Skeletal muscle satellite cell (primary cell): ENCODE measurements around the gene APLN. TPM values are rescaled to one million over a fixed set of nuclear protein-coding genes. Genes with fewer than 3 reads are reported as not detected.

Experiments used
- H3K27me3 ChIP-seq: 2 replicates; pipeline ENCODE4 v1.7.0; 2013; ENCODE audit warnings: low read length; ENCODE audit not compliant: control insufficient read depth, insufficient read depth
- H3K36me3 ChIP-seq: 2 replicates; pipeline ENCODE4 v1.7.0; 2013; ENCODE audit warnings: mild to moderate bottlenecking, control low read depth, low read length; ENCODE audit not compliant: insufficient read depth
- H3K4me1 ChIP-seq: 2 replicates; pipeline ENCODE4 v1.7.0; 2013; ENCODE audit warnings: low read length; ENCODE audit not compliant: control insufficient read depth, insufficient read depth
- H3K4me2 ChIP-seq: 2 replicates; pipeline ENCODE4 v1.7.0; 2013; ENCODE audit warnings: mild to moderate bottlenecking, low read length
- H3K4me3 ChIP-seq: 2 replicates; pipeline ENCODE4 v1.7.0; 2013; ENCODE audit warnings: low read length
- H3K9ac ChIP-seq: 2 replicates; pipeline ENCODE4 v1.7.0; 2013; ENCODE audit warnings: mild to moderate bottlenecking, low read depth, low read length, moderate library complexity
- H3K9me3 ChIP-seq: replicated peaks from 2 replicates; pipeline ENCODE4 v1.7.0; 2013; ENCODE audit warnings: mild to moderate bottlenecking, control low read depth, low read length
- total RNA-seq: library from RNA; depleted of rRNA; stranded (reverse); fragments of >200 nt; gene quantifications from 2 replicates; pipeline ENCODE4 v1.2.3, GENCODE V29; 2012; rRNA removed

The APLN gene, protein sequence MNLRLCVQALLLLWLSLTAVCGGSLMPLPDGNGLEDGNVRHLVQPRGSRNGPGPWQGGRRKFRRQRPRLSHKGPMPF
- 2.0 and 9.0 TPM in 2 replicates for total RNA-seq

- Histone ChIP-seq H3K27me3 (peaks cover 9% of the 10 kb centered on the region), H3K4me1 (no peaks in the 10 kb centered on the region), H3K9ac (no peak within 1 kb of the TSS), H3K36me3 (no peaks in the 10 kb centered on the region), H3K4me2 (peak within 1 kb of the TSS; percentile 90), H3K9me3 (no peaks in the 10 kb centered on the region), H3K4me3 (peak within 1 kb of the TSS; percentile 69)
These were observed at the start of gene APLN for GRCh38 chrX:129654652-129655546. Gene APLN, minus strand, starts transcription at chrX:129654956. Its CDS starts 326 bp downstream, at chrX:129654630.

DNA sequence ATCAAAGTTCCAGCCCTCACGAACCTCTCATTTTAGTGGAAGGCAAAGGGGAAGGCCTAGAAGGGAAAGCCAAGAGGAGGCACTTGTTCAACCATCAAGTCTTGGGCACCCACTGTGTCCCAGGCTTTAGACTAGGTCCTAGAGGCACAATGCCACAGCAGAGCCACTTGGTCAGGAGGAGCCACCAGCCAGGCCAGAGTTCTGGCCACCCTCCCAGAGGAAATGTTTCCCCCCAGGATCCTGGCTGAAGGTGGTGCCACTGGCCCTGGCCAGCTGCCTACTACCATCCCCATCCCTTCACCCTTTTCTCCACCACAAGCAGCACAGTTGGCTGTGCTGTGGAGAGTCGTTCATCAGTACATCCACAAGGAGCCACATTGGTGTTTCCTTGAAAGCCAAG is 49.7 kb upstream of the APLN start:
- H3K4me2 ChIP-seq, result no peak overlapping the region
- H3K9ac ChIP-seq, result no peak overlapping the region
- H3K4me1 ChIP-seq, result no peaks in the 10 kb centered on the region
- H3K4me3 ChIP-seq, result no peak overlapping the region
- no peaks in the 10 kb centered on the region for H3K36me3 ChIP-seq
- no peaks in the 10 kb centered on the region for H3K9me3 ChIP-seq
- H3K27me3 ChIP-seq, result peaks cover 8% of the 10 kb centered on the region

GRCh38 chrX:129701624-129702069 is 46.9 kb upstream of the APLN start:
- Histone ChIP-seq H3K9me3 (no peaks in the 10 kb centered on the region), H3K27me3 (peaks cover 12% of the 10 kb centered on the region), H3K4me1 (no peaks in the 10 kb centered on the region), H3K36me3 (no peaks in the 10 kb centered on the region), H3K9ac (no peak overlapping the region), H3K4me3 (no peak overlapping the region), H3K4me2 (no peak overlapping the region)

DNA sequence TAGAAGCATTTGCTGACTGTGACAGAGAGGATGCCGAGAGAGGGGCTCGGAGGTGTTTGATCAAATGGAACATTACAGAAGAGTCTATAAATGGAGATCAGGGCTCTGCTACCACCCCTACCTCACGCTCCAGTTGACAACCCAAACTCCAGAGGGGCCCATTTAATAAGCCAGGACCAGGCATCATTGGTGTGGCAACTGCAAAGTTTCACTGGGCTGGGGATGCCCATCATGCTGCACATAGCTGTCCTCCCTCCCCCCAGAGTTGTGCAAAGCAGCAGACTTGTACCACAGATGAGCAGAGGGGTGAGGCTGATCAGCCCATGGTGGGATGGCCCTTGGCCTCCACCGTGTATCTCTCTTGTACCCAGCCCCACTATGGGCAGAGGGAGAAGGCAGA is 45.8 kb upstream of the APLN start:
- peaks cover 22% of the 10 kb centered on the region for H3K27me3 ChIP-seq
- H3K9me3 ChIP-seq, result no peaks in the 10 kb centered on the region
- H3K36me3 ChIP-seq, result no peaks in the 10 kb centered on the region
- no peak overlapping the region for H3K4me2 ChIP-seq
- H3K4me1 ChIP-seq, result no peaks in the 10 kb centered on the region
- H3K4me3 ChIP-seq, result no peak overlapping the region
- H3K9ac ChIP-seq, result no peak overlapping the region

- no peak overlapping the region for H3K4me3 ChIP-seq
- no peaks in the 10 kb centered on the region for H3K9me3 ChIP-seq
- H3K27me3 ChIP-seq, result peaks cover 22% of the 10 kb centered on the region
- H3K4me2 ChIP-seq, result no peak overlapping the region
- H3K36me3 ChIP-seq, result no peaks in the 10 kb centered on the region
- no peaks in the 10 kb centered on the region for H3K4me1 ChIP-seq
- H3K9ac ChIP-seq, result no peak overlapping the region
These were observed 43.4 kb upstream of the APLN start for GRCh38 chrX:129698150-129698549.

DNA sequence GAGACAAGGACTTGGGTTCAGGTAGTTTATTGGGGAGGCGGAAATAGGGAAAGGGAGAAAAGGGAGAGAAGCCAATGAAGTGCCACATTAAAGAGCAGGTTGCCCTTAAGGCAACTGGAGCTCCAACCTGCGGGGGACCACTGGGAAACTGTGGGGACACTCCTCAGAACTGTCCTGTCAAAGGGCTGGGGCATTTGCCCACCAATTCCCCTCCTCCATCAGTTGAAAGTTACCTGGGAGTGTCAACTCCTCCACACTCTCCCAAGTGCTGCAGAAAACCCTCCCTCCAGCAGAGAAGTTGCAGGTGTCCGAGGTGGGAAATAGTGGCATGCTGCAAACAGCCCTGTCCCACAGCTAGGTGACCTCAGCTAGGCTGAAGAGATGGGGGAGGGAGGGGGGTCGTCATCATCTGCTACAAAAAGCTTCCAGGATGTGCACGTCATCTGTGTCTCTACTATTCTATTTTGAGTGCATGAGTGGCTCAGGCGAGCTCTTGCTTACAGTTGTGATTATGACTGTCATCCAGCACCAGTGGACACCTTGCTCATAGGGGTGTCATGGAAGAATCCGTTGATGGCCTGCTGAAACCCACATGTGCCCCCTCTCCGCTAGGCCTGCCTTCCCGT is 42.6 kb upstream of the APLN start:
- no peak overlapping the region for H3K4me3 ChIP-seq
- no peak overlapping the region for H3K9ac ChIP-seq
- H3K36me3 ChIP-seq, result no peaks in the 10 kb centered on the region
- peaks cover 17% of the 10 kb centered on the region for H3K27me3 ChIP-seq
- H3K4me1 ChIP-seq, result no peaks in the 10 kb centered on the region
- H3K4me2 ChIP-seq, result no peak overlapping the region
- no peaks in the 10 kb centered on the region for H3K9me3 ChIP-seq

DNA sequence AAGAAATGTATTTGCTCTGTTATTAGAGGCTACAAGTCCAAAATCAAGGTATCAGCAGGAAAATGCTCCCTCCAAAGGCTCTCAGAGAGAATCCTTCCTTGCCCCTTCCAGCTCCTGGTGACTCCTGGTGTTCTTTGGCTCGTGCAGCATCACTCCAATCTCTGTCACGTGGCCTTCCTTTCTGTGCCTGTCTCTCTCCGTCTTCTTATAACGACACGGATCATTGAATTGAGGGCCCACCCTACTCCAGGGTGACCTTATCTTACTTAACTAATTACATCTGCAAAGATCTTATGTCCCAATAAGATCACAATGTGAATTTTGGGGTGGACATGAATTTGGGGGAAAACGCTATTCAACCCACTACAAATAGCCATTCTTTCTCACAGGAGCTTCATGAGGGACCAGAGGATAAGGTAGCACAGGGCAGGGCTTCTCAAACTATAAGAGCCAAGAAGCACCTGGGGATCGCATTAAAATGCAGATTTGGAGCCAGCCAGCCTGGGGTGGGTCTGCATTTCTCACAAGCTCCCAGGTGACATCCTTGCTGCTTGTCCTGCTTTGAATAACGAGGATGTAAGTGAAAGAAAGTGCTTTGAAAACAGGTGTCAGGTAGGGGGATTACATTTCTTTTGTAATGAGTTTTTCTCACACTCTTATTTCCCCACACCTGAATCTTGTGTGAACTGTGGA is 41.9 kb upstream of the APLN start:
- Histone ChIP-seq H3K27me3 (peaks cover 17% of the 10 kb centered on the region), H3K4me3 (no peak overlapping the region), H3K9ac (no peak overlapping the region)

DNA sequence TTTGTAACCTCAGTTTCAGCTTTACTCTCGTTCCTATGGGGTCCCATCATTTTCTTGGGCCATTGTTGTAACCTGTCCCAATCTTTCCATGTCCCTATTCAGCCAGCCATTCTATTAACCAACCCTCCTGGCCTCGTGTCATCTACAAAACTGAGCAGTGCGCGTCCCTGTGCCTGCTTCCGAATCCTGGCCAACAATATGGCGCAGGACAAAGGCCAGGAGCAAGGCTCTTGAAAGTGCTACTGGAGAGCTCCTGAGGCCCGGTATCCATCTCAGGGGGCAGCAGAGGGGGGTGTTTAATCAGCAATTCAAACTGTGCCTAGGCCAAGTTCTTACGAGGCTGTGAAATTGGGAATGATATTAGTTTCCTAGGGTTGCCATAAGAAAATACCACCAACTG is 41.2 kb upstream of the APLN start:
- Histone ChIP-seq H3K9me3 (no peaks in the 10 kb centered on the region), H3K27me3 (peaks cover 17% of the 10 kb centered on the region), H3K4me1 (no peaks in the 10 kb centered on the region), H3K4me2 (no peak overlapping the region), H3K4me3 (no peak overlapping the region), H3K36me3 (no peaks in the 10 kb centered on the region), H3K9ac (no peak overlapping the region)

More for the DNA sequence above, 41.9 kb upstream of the APLN start:
- Histone ChIP-seq H3K9me3 (no peaks in the 10 kb centered on the region), H3K36me3 (no peaks in the 10 kb centered on the region), H3K4me1 (no peaks in the 10 kb centered on the region), H3K4me2 (no peak overlapping the region)

GRCh38 chrX:129695535-129695934 is 40.8 kb upstream of the APLN start:
- Histone ChIP-seq H3K4me3 (no peak overlapping the region), H3K4me2 (no peak overlapping the region), H3K9me3 (no peaks in the 10 kb centered on the region), H3K4me1 (no peaks in the 10 kb centered on the region), H3K9ac (no peak overlapping the region), H3K27me3 (peaks cover 17% of the 10 kb centered on the region), H3K36me3 (no peaks in the 10 kb centered on the region)

DNA sequence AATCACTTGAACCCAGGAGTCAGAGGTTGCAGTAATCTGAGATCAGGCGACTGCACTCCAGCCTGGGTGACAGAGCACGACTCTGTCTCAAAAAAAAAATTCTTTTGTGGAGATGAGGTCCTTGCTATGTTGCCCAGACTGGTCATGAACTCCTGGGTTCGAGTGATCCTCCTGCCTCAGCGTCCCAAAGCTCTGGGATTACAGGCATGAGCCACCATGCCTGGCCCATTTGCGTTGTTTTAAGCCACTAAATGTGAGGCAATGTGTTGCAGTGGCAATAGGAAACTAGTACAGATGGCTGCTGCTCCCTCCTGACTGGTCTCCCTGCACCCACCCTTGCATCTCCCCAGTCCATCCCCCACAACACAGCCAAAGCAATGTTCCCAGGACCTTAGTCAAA is 40.0 kb upstream of the APLN start:
- no peaks in the 10 kb centered on the region for H3K4me1 ChIP-seq
- no peaks in the 10 kb centered on the region for H3K36me3 ChIP-seq
- no peak overlapping the region for H3K4me2 ChIP-seq
- no peak overlapping the region for H3K9ac ChIP-seq
- no peaks in the 10 kb centered on the region for H3K9me3 ChIP-seq
- peaks cover 17% of the 10 kb centered on the region for H3K27me3 ChIP-seq
- no peak overlapping the region for H3K4me3 ChIP-seq

DNA sequence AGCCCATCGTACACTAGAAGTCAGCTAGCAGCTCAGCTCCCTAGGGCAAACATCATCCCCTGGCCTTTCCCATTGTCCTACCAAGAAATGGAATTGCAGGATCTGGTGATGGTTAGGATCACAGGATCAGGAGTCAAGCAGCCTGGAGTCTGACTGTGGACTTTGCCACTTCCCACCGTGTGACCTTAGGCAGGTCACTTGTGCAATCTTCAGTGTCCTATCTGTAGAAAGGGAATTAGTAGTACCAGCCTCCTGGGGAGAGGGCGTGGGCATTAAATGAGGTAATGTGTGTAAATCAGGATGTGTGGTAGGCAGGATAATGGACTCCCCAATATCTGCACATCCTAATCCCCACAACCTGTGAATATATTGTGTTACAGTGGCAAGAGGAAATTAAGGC is 38.6 kb upstream of the APLN start:
- H3K36me3 ChIP-seq, result no peaks in the 10 kb centered on the region
- no peaks in the 10 kb centered on the region for H3K4me1 ChIP-seq
- H3K4me2 ChIP-seq, result no peak overlapping the region
- H3K27me3 ChIP-seq, result peaks cover 17% of the 10 kb centered on the region
- H3K9me3 ChIP-seq, result no peaks in the 10 kb centered on the region
- H3K4me3 ChIP-seq, result no peak overlapping the region
- H3K9ac ChIP-seq, result no peak overlapping the region
